ENCODE measurements around the gene GPS2.
"Not testable (repeated sequence)": the region's sequence is repeated elsewhere in the genome, so short reads cannot be mapped to it uniquely, and the experiment has no call there.

The GPS2 gene

GRCh38 chr17:7348478-7349242, 33.5 kb upstream of the GPS2 start:
- H3K4me3 ChIP-seq (ENCODE audit: low read depth, low read length), result no peak overlapping the region
- no peak for DNase-seq (ENCODE audit: low read depth)
- no peak for TF ChIP-seq CTCF (IDR thresholded peaks at IDR 0.05; ENCODE audit: insufficient read depth, low read depth, low read length, missing control alignments)

- no peak overlapping the region for H3K4me3 ChIP-seq (ENCODE audit: low read depth, low read length)
- DNase-seq (ENCODE audit: low read depth), result no peak
- no peak for TF ChIP-seq CTCF (IDR thresholded peaks at IDR 0.05; ENCODE audit: insufficient read depth, low read depth, low read length, missing control alignments)
Observed at GRCh38 chr17:7347630-7348477, 32.7 kb upstream of the GPS2 start.

- no peak for DNase-seq (ENCODE audit: low read depth)
- H3K4me3 ChIP-seq (ENCODE audit: low read depth, low read length), result no peak overlapping the region
- no peak for TF ChIP-seq CTCF (IDR thresholded peaks at IDR 0.05; ENCODE audit: insufficient read depth, low read depth, low read length, missing control alignments)
Observed at GRCh38 chr17:7346761-7347614, 31.8 kb upstream of the GPS2 start.

- DNase-seq (ENCODE audit: low read depth), result no peak
- no peak overlapping the region for H3K4me3 ChIP-seq (ENCODE audit: low read depth, low read length)
- TF ChIP-seq CTCF (IDR thresholded peaks at IDR 0.05; ENCODE audit: insufficient read depth, low read depth, low read length, missing control alignments), result no peak
Observed at GRCh38 chr17:7343250-7343649, 28.1 kb upstream of the GPS2 start.

- no peak overlapping the region for H3K4me3 ChIP-seq (ENCODE audit: low read depth, low read length)
- DNase-seq (ENCODE audit: low read depth), result no peak
- no peak for TF ChIP-seq CTCF (IDR thresholded peaks at IDR 0.05; ENCODE audit: insufficient read depth, low read depth, low read length, missing control alignments)
Observed at GRCh38 chr17:7341842-7342241, 26.7 kb upstream of the GPS2 start.

GRCh38 chr17:7340179-7340578, 25.0 kb upstream of the GPS2 start:
- no peak for TF ChIP-seq CTCF (IDR thresholded peaks at IDR 0.05; ENCODE audit: insufficient read depth, low read depth, low read length, missing control alignments)
- DNase-seq (ENCODE audit: low read depth), result no peak

GRCh38 chr17:7337600-7337999, 22.4 kb upstream of the GPS2 start:
- H3K4me3 ChIP-seq (ENCODE audit: low read depth, low read length), result peak overlapping the region; percentile 94
- not testable (repeated sequence) for DNase-seq (ENCODE audit: low read depth)

More at GRCh38 chr17:7340179-7340578, 25.0 kb upstream of the GPS2 start:
- H3K4me3 ChIP-seq (ENCODE audit: low read depth, low read length), result no peak overlapping the region

All from GM12865 (cell line).